Keratinocyte (primary cell): ENCODE measurements around the gene IFRD2.

ENCODE experiments used
- EZH2 ChIP-seq: IDR thresholded peaks from one replicate; pipeline ENCODE4 v1.6.1; 2012; ENCODE audit warnings: inconsistent platforms, mild to moderate bottlenecking, low read length, moderate library complexity
- TF ChIP-seq, protein P1 (sequence below), 3 experiments: IDR thresholded peaks in 1 of 3; conservative IDR thresholded peaks in 1 of 3; optimal IDR thresholded peaks in 1 of 3; 2 replicates in 2 of 3; 3 replicates in 1 of 3; pipeline versions ENCODE3 to v1.5.1; 2011; ENCODE audit warnings: low read length in 3 of 3, mild to moderate bottlenecking in 3 of 3, moderate library complexity in 2 of 3, control low read depth in 1 of 3, inconsistent platforms in 1 of 3; ENCODE audit not compliant: insufficient read depth in 2 of 3; ENCODE audit errors: extremely low read depth in 1 of 3

DNA sequence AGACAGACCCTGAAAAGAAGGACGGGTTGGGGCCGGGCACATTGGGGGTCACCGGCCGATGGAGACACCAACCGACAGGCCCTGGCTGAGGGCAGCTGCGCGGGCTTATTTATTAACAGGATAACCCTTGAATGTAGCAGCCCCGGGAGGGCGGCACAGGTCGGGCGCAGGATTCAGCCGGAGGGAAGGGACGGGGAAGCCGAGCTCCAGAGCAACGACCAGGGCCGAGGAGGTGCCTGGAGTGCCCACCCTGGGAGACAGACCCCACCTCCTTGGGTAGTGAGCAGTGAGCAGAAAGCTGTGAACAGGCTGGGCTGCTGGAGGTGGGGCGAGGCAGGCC lies 15.5 kb downstream of the IFRD2 start:
- TF ChIP-seq, protein P1, sequence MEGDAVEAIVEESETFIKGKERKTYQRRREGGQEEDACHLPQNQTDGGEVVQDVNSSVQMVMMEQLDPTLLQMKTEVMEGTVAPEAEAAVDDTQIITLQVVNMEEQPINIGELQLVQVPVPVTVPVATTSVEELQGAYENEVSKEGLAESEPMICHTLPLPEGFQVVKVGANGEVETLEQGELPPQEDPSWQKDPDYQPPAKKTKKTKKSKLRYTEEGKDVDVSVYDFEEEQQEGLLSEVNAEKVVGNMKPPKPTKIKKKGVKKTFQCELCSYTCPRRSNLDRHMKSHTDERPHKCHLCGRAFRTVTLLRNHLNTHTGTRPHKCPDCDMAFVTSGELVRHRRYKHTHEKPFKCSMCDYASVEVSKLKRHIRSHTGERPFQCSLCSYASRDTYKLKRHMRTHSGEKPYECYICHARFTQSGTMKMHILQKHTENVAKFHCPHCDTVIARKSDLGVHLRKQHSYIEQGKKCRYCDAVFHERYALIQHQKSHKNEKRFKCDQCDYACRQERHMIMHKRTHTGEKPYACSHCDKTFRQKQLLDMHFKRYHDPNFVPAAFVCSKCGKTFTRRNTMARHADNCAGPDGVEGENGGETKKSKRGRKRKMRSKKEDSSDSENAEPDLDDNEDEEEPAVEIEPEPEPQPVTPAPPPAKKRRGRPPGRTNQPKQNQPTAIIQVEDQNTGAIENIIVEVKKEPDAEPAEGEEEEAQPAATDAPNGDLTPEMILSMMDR (optimal IDR thresholded peaks at IDR 0.05 in 1 of 3, IDR thresholded peaks at IDR 0.05 in 1 of 3, conservative IDR thresholded peaks at IDR 0.05 in 1 of 3; ENCODE audit: extremely low read depth in 1 of 3, insufficient read depth in 2 of 3, low read length in 3 of 3): no peak
- TF ChIP-seq EZH2: no peak
